ENCODE results near the gene N4BP2L1. TPM values are rescaled to one million over a fixed set of nuclear protein-coding genes. Genes with fewer than 3 reads are reported as not detected.
"Not testable (repeated sequence)": the region's sequence is repeated elsewhere in the genome, so short reads cannot be mapped to it uniquely, and the experiment has no call there.

The N4BP2L1 gene
- total RNA-seq, 1 donor from 2014 or later = 22.2 TPM

GRCh38 chr13:32403108-32403507 lies 24.8 kb downstream of the N4BP2L1 start:
- intact Hi-C loops (cut with micrococcal nuclease) = no loop called here

GRCh38 chr13:32391101-32391619 lies 36.8 kb downstream of the N4BP2L1 start:
- intact Hi-C loops (cut with micrococcal nuclease) = no loop called here

GRCh38 chr13:32390484-32390883 lies 37.4 kb downstream of the N4BP2L1 start:
- intact Hi-C loops (cut with micrococcal nuclease) = no loop called here

- intact Hi-C loops (cut with micrococcal nuclease) = no loop called here
Observed at GRCh38 chr13:32390048-32390447, 37.9 kb downstream of the N4BP2L1 start.

GRCh38 chr13:32385410-32385809 lies 42.5 kb downstream of the N4BP2L1 start:
- intact Hi-C loops (cut with micrococcal nuclease) = no loop called here

- intact Hi-C loops (cut with micrococcal nuclease) = loop anchor here (5.0 kb wide), 1 partner anchor 268 kb away; no protein-coding TSS in a partner anchor
Observed at GRCh38 chr13:32384702-32385101, 43.2 kb downstream of the N4BP2L1 start.

GRCh38 chr13:32383836-32384618 lies 43.9 kb downstream of the N4BP2L1 start:
- intact Hi-C loops (cut with micrococcal nuclease) = loop anchor here (5.0 kb wide), 1 partner anchor 268 kb away; no protein-coding TSS in a partner anchor

- intact Hi-C loops (cut with micrococcal nuclease) = loop anchor here (1.0 to 5.0 kb wide), 6 partner anchors 45 to 271 kb away; partner anchors contain the start of gene N4BP2L2
Observed at GRCh38 chr13:32381539-32381938, 46.4 kb downstream of the N4BP2L1 start.

- intact Hi-C loops (cut with micrococcal nuclease) = no loop called here
Observed at GRCh38 chr13:32378012-32378411, 49.9 kb downstream of the N4BP2L1 start.

GRCh38 chr13:32376642-32377415 lies 51.1 kb downstream of the N4BP2L1 start:
- intact Hi-C loops (cut with micrococcal nuclease) = no loop called here

GRCh38 chr13:32370805-32371204 lies 57.1 kb downstream of the N4BP2L1 start:
- intact Hi-C loops (cut with micrococcal nuclease) = no loop called here

GRCh38 chr13:32362574-32362973 lies 65.4 kb downstream of the N4BP2L1 start:
- intact Hi-C loops (cut with micrococcal nuclease) = no loop called here

GRCh38 chr13:32355935-32356334 lies 72.0 kb downstream of the N4BP2L1 start:
- intact Hi-C loops (cut with micrococcal nuclease) = not testable (repeated sequence)

GRCh38 chr13:32354040-32354439 lies 73.9 kb downstream of the N4BP2L1 start:
- intact Hi-C loops (cut with micrococcal nuclease) = no loop called here

GRCh38 chr13:32350839-32351441 lies 77.0 kb downstream of the N4BP2L1 start:
- intact Hi-C loops (cut with micrococcal nuclease) = not testable (repeated sequence)

Other genes with a start within 250 kb of the N4BP2L1 start
- gene ZAR1L, start 112.8 kb downstream of the N4BP2L1 start, total RNA-seq = not detected in 2 replicates
- 15.3 and 18.4 TPM in 2 replicates for gene BRCA2, start 112.6 kb downstream of the N4BP2L1 start, total RNA-seq
- 136 and 138 TPM in 2 replicates for gene N4BP2L2, start 110.7 kb upstream of the N4BP2L1 start, total RNA-seq
- gene PDS5B, start 158.3 kb upstream of the N4BP2L1 start, total RNA-seq = 60.7 and 66.3 TPM in 2 replicates